GM18907 (cell line): ENCODE results near the gene NCF4.

Experiments
- ATAC-seq: cut with Tn5 transposase; IDR thresholded peaks from one replicate; pipeline ENCODE4 v1.9.1; 2021; ENCODE audit warnings: mild to moderate bottlenecking, moderate library complexity; ENCODE audit not compliant: unreplicated experiment

NCF4 gene

DNA sequence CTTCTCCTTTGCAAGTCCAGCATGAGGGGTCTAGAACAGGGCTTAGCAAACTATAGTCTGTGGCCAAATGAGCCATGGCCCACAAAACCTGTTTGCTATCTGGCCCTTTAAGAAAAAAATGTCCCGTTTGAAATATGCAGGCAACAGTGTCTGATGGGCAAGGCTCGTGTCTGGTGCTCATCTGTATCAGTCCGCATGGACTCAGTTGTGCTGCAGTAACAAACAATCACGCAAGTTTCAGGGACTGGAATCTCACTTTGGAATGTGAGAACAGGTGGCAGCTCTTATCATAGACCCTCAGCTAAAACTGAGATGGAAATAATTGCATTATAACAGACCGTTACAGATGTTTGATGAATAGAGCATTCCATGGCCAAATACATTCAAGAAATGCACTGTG lies 24.9 kb upstream of the NCF4 start:
- ATAC-seq = no peak

DNA sequence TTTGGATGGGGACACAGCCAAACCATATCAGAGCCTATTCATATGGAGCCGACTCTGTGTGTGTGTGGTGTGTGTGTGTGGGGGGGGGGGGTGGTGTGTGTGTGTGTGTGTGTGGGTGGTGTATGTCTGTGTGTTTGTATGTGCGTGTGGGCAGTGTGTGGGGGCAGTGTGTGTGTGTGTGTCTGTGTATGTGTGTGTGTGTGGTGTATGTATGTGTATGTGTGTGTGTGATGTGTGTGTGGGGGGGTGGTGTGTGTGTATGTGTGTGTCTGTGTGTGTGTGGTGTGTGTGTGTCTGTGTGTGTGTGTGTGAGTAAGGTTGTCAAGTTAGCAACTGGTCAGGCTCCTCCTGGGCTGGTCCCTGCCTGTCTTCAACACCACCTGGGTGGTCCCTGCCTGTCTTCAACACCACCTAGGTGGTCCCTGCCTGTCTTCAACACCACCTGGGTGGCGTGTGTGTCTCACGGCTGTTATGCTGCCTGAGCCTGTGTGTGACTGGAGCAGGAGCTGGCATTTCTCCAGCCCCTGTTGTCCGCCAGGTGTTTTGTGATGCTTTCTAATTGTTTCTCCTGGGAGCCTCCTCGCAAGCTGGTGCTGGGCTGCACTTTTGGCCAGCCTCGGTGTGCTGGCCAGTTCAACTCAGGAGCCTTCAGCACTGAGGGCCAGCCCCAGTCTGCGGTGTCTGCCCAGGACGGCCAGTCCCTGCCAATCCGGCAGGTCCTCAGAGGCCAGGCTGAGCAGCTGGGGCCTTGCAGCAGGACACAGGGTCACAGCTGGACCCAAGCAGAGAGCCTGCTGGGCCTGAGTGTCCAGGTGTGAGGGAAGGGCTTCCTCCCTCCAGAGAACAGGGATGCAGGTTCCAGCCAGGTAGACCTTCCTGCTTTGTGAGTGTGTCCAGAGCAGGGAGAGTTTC lies 22.4 kb upstream of the NCF4 start:
- ATAC-seq = no peak

DNA sequence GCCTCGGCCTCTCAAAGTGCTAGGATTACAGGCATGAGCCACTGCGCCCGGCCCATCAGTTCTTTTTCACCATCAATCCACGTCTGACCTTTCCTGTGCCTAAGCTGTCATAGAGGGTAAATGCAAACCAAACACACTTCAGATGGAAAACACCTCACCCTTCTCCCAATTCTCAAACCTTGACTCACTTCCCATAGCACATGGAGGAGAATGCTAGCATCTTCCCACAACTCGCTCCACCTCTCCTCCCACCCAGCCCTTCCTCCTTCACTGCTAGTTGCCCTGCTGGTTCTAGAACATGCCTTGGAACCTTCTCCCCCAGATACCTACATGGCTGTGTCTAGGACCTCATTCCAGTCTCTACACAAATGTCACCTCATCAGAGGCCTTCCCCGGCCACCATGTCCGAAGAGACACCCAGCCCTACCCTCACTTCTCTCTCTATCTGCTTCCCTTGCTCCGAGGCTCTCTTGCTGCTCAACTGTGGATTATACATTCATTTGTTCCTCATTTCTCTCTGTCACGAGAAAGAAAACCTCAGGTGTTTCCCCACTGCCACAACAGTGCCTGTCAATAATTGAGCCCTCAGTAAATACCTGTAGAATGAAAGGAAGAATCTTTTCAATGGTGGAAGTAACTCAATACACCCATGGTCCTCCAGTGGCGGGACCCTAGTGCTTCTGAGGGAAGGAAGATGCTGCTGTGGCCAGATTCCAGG lies 21.3 kb upstream of the NCF4 start:
- ATAC-seq = peak; percentile 57

DNA sequence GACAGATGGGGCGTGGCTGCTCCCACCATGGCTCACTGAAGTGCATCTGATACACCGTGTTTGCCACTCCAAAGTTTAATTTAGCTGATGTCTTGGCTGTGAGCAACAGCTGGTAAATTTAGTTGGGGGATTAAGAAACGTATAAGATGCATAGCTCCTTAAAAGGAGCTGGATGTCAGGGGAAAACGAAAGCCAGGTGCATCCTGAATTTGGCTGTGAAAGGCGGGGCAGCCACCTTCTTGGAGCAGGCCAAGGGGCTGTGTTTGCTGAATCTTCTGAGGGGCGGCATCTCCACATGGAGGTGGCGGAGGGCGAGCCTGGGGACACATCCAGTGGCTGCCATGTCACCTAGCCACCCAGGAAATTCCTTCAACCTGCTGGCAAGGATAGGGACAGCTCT lies 20.7 kb upstream of the NCF4 start:
- no peak for ATAC-seq

DNA sequence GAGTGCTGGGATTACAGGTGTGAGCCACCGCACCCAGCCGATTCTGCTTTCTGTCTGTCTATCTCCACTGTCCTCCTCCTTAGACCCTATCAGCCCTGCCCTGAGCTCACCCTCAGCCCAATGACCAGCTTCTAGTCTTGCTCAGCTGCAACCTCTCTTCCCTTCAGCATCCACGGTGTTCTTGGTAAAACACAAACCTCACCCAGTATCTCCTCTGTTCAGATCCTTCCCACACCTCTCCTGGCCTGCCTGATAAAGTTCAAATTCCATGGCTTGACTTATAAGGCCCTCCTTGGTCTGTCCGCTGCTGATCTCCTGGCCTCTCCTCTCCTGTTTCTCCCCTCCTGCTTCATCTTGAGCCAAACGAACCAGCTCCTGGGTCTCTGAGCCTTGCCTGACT lies 14.5 kb upstream of the NCF4 start:
- no peak for ATAC-seq

DNA sequence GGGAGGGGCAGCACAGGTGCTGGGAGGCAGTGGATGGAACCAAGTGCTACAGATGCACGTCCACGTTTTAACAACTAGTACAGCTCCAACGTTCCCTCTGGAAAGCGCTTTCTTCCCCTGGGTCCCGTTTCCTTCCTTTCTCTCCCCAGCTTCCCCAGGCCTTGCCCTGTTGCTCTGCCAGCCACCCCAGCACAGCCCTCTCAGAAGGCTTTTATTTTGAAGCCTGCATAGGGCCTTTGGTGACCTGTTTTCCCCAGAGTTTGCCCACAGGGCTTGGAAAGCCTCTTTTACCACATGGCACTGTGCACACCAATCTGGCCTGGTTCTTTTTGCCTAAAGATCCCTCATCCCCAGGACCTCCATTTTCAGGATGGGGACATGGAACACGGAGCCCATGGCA lies 13.9 kb upstream of the NCF4 start:
- no peak for ATAC-seq

DNA sequence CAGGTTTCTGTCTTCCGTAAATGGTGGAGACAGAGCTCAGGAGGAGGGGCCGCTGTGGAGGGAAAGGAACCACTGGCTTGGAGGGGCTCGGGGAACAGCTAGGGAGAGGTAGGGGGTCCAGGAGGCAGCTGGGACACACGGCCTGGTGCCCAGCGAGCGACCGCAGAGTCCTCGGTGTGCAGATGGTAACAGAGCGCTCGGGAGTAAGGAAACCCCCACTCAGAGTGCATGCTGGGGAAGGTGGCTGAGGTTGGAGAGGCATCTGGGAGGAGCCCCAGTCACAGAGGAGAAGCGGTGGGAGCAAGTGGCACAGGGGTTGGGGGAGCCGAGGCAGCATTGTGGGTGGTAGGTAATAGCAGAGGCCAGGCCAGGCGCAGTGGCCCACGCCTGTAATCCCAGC lies 10.8 kb upstream of the NCF4 start:
- ATAC-seq = no peak

DNA sequence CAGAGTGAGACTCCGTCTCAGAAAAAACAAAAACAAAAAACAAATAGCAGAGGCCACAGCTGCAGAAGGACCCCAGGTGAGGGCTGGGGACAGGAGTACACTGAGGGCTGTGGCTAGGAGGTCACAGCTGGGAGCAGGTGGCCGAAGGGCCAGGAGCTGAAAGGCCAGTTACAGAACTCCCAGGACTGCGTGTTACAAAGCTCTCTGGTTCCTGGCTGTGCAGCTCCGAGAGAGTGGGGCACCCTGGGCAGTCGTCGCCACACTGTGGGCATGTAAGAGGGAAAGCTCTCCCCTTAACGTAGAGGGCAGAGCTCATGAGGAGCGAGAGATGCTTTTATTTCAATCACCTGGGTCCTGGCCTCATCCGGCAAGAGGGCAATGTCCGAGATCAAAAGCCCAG lies 10.1 kb upstream of the NCF4 start:
- no peak for ATAC-seq

DNA sequence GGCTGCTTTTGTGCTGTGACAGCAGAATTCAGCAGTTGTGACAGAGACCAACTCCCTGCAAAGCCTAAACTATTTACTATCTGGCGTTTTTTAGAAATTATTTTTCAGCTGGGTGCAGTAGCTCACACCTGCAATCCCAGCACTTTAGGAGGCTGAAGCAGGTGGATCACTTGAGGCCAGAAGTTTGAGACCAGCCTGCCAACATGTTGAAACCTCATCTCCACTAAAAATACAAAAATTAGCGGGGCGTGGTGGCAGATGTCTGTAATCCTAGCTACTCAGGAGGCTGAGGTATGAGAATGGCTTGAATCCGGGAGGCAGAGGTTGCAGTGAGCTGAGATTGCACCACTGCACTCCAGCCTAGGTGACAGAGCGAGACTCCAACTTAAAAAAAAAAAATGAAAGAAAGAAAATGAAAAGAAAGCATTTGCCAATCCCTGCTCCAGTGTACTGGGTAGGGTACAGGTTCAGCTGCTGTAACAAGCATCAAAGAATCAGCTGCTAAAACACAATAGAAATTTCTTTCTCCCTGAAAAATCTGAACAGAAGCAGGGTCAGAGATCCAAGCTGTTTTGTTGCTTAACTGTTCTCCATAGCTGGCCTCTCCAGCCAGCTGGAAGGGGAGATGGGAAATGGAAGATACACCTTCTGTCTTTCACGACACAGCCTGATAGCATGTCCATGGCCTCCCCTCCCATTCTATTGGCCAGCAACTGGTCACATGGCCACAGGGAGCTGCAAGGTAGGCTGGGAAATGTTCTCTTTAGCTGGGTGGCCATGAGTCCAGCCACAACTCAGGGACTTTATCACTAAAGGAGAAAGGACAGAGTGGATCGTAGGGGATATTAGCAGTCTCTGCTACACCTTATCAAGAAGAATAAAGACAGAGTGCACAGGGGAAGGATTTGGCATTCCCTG lies 8.5 kb upstream of the NCF4 start:
- ATAC-seq = no peak

DNA sequence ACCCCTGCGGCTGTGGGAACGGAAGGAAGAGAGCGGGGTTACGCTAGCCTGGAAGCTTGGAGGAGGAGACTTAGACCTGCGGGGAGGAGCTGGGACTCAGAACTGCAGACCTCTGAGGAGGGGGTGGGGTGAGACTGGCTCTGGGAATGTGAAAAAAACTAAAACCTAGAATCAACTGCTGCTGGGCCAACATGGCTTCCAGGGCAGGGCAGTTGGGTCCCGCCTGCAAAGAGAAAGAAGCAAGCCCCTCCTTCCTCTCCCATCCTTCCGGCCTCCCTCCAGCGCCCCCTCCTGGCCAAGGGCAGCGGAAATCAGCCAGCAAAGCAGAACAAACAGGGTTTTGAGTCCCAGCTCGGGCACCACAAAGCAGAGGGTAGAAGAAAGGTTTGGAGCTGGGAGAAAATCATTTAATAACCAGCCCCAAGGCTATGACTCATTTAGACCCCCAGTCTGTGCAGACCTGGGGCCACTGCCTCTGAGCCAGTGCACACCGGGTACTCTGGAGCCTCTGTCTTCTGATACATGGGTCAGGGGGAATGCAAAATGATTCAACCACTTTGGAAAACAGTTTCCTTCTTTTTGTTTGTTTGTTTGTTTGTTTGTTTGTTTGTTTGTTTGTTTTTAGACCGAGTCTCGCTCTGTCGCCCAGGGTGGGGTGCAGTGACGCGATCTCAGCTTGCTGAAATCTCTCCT lies 7.3 kb upstream of the NCF4 start:
- no peak for ATAC-seq

DNA sequence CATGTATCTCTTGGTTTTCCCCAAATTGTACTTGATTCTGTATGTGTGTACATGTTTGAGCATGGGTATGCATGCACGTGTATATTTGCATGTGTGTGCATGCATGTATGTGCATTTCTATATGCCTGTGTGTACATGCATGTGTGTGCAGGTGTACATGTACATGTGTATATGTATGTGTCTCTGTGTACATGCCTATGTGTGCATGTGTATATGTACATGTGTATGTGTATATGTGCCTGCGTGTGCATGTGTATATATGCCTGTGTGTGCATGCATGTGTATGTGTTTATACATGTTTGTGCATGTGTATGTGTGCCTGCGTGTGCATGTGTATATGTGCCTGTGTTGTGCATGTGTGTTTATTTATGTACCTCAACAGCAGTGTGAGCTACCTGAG lies 5.3 kb upstream of the NCF4 start:
- no peak for ATAC-seq

DNA sequence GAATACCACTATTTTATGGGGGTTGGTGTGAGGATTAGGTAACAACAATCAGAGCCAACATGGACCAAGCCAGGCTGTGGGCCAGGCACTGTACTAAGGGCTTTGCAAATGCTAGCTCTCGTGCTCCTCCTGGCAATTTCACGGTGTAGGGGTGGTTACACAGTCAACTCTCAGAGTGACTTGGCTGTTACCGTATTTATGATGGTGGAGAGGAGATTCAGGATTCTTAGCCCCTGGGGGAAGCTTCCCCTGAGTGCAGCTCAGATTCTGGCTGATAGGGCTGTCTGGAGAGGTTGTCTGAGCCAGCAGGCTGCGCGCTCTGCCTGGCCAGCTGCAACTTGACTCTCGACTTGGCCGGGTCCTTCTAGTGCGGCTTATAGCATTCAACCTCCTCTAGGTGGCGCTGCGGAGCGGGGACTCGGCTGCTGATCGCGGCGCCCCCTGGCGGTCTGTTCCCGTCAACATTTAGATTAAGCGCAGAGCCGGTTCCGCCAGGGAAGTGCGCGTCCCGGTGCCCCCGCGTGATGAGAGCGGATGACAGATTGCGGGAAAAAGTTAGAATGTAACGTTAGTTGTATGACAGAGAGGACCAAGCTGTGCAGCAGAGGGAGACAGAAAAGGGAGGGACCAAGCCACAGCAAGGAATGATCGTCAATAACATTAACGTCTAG lies 4.5 kb upstream of the NCF4 start:
- no peak for ATAC-seq

DNA sequence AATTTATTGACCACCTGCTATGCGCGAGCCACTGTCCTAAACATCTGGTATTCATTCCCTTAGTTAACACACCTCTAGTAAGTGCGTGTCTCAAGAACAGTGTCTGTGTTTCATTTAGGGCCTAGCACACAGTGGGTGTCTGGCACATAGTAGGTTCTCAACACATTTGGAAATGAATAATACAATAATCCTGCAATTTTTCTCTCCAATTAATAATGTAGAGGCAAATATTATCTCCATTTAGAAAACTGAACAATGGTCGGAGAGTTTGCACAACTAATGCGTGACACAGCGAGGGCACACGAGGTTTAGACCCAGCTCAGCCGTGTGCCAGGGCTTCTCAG lies 4.0 kb upstream of the NCF4 start:
- no peak for ATAC-seq

DNA sequence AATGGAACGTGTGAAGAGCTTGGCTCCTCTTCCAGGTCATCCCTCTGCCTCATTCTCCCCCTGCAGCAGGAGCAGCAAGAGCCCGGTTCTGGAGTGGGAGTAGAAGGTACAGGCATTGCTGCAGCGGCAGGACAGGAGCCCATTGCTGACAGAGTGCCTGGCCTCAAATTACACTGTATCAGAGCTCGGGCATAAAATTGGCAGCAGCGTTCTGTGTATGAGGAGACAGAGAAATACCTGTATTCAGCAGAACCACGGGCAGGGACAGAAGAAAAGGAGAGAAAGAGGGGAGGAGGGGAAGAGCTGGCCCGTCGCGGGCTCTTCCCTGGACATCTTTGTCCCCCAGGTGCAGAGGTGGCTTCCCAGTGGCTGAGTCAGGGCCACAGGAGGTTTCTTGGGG lies 2.6 kb upstream of the NCF4 start:
- no peak for ATAC-seq

DNA sequence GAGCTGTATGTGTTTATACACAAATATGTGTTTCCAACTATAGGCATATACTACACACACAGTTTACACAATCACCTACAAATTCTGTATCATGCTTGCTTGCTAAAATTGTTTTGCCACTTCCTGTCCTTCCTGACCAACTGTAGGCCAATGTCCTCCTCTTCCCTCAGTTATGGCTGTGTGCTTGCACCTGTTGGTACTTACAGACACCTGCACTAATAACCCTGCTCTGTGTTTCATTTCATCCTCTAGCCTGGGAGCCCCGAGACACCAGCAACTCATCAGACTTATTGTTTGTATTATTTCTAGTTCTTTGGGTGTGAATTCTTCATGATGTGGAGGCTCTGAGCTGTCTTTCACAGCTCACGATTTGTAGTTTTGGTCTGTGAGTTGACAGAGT lies 1.8 kb upstream of the NCF4 start:
- ATAC-seq = no peak

DNA sequence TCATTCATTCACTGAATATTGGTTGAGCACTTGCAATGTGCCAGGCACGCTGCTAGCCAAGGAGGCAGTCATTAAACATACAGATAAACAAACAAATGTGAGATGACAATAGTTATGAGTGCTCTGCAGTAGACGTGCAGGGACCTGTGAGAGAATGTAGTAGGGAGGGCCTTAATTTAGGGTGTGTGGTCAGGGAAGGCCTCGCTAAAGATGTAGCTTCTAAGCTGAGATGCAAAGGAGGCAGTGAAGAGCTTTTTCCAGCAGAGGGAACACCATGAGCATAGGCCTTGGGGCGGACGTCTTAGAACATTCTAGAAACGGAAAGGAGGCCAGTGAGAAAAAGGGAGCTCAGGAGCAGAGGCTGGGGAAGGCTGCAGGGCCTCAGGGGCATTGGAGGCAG lies 789 bp upstream of the NCF4 start:
- ATAC-seq = no peak

DNA sequence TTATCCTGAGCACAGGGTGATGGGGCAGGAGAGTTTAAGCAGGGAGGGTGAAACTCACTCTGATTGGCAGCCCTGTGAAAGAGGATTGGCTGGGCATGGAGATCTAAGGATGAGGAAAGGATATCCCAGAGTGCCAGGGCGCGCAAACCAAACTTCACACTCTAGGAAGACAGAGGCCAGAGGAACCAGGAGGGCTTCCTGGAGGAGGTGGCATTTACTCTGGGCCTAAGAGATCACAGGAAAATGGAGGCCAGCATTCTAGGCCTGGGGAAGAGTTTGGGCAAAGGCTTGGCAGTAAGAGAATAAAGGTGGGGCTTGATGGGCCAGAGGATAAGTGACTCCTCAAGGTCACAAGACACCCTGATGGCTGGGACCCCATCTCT lies 377 bp upstream of the NCF4 start:
- no peak for ATAC-seq

DNA sequence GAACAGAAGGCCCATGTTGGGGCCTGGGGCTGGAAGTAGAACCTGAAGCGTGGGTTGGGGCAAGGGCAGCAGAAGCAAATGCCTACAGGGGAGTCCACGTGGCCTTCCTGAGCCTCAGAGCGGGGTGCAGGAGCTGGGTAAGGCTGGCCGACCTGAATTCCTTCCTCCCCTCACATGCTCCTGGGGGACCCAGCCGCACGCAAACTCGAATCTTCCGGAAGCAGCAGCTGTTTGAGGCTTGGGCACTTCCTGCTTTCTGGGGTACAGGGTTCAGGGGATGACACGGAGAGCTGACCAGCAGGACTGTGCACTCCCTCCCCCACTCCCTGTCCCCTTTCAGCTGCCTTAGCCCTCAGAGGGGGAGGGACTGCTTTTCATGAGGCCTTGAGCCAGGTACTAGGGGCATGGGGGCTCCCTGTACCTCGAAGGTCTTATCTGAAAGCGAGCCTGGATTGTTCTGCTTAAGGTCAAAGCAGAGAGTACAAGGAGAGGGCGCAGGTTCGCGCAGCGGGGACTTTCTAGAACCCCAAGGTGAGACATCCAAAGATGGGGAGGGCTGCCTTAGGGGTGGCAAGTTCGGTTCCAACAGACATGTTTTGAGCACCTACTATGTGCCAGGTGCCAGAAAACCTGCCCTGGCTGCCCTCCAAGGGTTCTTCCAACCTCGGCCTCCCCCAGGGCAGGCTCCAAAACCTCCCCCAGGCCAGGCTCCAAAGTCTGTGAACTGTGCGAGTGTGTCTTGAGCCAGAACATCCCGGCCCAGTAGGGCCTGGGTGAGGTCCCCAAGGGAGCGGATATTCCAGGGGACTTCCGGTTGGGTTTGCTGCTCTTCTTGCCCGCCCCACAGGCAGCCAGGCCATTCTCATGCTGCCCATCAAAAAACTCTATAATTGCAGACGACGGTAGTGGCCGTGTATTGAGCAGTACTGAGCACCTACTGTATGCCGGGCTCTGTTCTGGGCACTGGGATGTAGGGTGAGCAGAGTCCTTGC lies 1.7 kb downstream of the NCF4 start:
- ATAC-seq = no peak

DNA sequence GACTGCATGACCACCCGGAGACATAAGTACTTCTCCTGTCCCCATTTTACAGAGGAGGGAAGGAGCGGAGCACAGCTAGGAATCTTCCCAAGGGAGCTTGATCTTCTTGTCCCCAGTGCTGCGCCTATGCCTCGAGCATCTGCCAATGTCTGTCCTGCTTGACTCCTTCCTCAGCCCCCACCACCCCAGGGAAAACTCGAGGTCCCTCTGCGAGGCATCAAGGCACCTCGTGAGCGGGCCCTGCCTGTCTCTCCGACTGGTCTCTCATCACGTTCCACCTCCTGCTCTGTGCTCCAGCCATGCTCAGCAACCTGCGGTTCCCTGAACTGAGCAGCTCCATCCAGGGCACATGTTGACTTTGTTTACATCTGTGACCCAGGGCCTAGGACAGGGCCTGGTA lies 2.5 kb downstream of the NCF4 start:
- no peak for ATAC-seq
